DMS153 (cell line): Measurements from ENCODE around the gene SPOCK1.

Source experiments
- DNase-seq: peaks from one replicate; lab custom pipeline; 2025; lab: John Stamatoyannopoulos, UW

SPOCK1 gene

GRCh38 chr5:137113161-137113560 is 386.0 kb downstream of the SPOCK1 start:
- DNase-seq, result no peak

GRCh38 chr5:137105351-137106035 is 393.6 kb downstream of the SPOCK1 start:
- no peak for DNase-seq

- no peak for DNase-seq
Measured at GRCh38 chr5:137101544-137101943, 397.6 kb downstream of the SPOCK1 start.

- no peak for DNase-seq
Measured at GRCh38 chr5:137099651-137100050, 399.5 kb downstream of the SPOCK1 start.

GRCh38 chr5:137098663-137099062 is 400.5 kb downstream of the SPOCK1 start:
- no peak for DNase-seq

- no peak for DNase-seq
Measured at GRCh38 chr5:137098238-137098637, 400.9 kb downstream of the SPOCK1 start.

GRCh38 chr5:137097203-137097602 is 401.9 kb downstream of the SPOCK1 start:
- no peak for DNase-seq

- no peak for DNase-seq
Measured at GRCh38 chr5:137096149-137097103, 402.7 kb downstream of the SPOCK1 start.

- DNase-seq, result no peak
Measured at GRCh38 chr5:137095597-137095996, 403.5 kb downstream of the SPOCK1 start.

GRCh38 chr5:137092831-137093230 is 406.3 kb downstream of the SPOCK1 start:
- no peak for DNase-seq

- peak; percentile 26 for DNase-seq
Measured at GRCh38 chr5:137091472-137091871, 407.7 kb downstream of the SPOCK1 start.

GRCh38 chr5:137090721-137091120 is 408.4 kb downstream of the SPOCK1 start:
- no peak for DNase-seq

- DNase-seq, result no peak
Measured at GRCh38 chr5:137090151-137090550, 409.0 kb downstream of the SPOCK1 start.

GRCh38 chr5:137088175-137088574 is 411.0 kb downstream of the SPOCK1 start:
- DNase-seq, result no peak

GRCh38 chr5:137086342-137086741 is 412.8 kb downstream of the SPOCK1 start:
- DNase-seq, result no peak

- DNase-seq, result no peak
Measured at GRCh38 chr5:137085206-137085605, 413.9 kb downstream of the SPOCK1 start.

GRCh38 chr5:137084016-137084415 is 415.1 kb downstream of the SPOCK1 start:
- DNase-seq, result no peak

- DNase-seq, result no peak
Measured at GRCh38 chr5:137082951-137083350, 416.2 kb downstream of the SPOCK1 start.

GRCh38 chr5:137078171-137078665 is 420.9 kb downstream of the SPOCK1 start:
- peak; percentile 37 for DNase-seq

GRCh38 chr5:137075163-137075970 is 423.8 kb downstream of the SPOCK1 start:
- DNase-seq, result peak; percentile 49

- DNase-seq, result no peak
Measured at GRCh38 chr5:137073189-137073588, 425.9 kb downstream of the SPOCK1 start.
